HK-2 (cell line): ENCODE data around the gene PFN3.
"Not testable (repeated sequence)": the region's sequence is repeated elsewhere in the genome, so short reads cannot be mapped to it uniquely, and the experiment has no call there.

Source experiments
- DNase-seq: peaks from one replicate; pipeline ENCODE4 v3.0.0-alpha.2; 2018; ENCODE audit not compliant: unreplicated experiment

PFN3 gene

DNA sequence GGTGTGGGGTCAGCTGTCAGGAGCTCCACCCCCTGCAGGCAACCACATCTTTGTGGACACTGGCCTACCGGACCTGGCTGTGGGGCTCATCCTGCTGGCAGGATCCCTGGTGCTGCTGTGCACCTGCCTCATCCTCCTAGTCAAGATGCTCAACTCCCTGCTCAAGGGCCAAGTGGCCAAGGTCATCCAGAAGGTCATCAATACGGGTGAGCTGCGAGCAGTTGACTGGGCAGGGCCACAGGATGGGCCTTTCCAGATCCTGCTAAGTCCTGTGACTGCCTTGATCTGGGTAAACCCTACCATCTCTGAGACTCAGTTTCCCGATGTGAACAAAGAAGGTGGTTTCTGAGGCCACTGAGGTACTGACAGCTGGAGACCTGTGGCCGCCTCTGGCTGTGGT, 6.5 kb downstream of the PFN3 start:
- DNase-seq: no peak

GRCh38 chr5:177393206-177393765, 7.2 kb downstream of the PFN3 start:
- DNase-seq: no peak

DNA sequence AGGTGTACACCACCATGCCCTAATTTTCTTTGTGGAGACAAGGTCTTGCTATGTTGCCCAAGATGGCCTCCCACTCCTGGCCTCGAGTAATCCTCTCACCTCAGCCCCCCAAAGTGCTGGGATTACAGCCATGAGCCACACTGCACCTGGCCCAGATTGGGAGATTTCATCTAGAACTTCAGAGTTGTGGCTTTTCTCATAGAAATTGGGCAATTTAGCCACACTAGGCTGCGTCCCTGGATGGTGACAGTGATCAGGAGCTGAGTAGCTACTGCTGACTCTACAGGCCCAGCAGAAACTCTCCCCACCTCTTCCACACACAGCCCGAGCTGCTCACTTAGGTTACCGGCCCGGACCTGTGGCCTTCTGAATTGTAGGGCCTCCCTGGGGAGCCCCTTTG, 7.7 kb downstream of the PFN3 start:
- no peak for DNase-seq

DNA sequence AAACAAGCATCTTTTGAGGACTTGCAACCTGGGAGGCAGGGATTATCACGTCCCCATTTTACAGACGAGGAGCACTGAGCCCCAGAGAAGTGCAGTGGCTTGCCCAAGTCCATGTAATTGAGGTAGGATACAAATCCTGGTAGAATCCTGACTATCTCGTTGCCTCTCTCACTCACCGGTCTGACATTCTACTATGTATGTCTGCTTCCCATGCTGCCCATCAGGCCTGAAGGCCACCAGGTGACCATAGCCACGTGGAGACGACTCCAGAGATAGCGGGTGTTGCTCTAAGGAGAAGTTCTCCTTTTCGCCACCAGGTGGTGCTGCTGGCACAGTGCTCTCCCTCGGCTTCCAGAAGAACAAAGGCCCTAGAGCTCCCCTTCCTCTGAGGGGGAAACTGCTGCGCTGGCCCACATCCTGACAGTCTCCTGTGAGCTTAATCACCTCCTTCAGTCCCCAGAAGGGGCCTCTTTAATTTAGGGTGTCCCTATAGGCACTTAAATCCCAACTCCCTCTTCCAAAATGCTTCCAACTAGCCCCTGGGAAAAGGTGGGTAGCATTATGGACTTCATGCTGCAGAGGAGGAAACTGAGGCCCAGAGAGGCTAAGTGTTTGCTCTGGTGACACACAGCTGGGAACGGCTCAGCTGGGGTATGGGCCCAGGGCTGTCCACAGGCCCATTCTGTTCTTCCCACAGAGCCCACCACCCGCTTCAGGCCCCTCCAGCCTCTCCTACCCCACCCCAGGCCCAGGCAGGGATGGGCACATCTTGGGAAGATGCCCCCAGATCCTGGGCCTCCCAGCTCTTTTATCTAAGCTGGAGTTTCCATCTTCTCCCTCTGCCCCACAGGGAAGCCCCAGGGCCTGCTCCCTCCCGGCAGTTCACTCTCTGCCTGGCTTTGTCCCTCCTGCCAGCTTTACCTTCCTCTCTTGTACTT, 9.8 kb downstream of the PFN3 start:
- peak; percentile 84 for DNase-seq

- DNase-seq: peak; percentile 63
Measured at GRCh38 chr5:177389241-177390169, 11.0 kb downstream of the PFN3 start.

DNA sequence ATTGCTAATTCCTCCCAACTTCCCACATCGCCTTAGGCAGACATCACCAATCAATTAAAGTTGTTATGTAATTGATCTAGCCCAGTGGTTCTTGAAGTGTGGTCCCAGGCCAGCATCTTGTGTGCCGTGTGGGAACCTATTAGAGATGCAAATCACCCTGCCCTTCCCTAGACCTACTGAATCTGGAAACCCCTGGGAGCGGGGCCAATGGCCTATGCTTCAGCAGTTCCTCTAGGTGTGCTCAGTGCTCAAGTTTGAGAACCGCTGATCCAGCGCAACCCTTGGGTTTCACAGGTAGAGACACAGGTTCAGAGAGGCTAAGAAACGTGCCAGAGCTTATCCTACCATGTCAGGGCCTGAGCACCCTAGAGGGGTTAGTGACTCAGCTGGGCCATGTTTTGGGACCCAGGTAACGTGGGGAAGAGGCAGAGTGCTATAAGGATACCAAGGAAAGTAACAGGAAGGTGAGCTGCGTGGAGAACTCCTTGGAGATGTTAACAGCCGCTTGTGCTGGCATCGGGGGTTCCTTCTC, 11.9 kb downstream of the PFN3 start:
- DNase-seq: no peak

DNA sequence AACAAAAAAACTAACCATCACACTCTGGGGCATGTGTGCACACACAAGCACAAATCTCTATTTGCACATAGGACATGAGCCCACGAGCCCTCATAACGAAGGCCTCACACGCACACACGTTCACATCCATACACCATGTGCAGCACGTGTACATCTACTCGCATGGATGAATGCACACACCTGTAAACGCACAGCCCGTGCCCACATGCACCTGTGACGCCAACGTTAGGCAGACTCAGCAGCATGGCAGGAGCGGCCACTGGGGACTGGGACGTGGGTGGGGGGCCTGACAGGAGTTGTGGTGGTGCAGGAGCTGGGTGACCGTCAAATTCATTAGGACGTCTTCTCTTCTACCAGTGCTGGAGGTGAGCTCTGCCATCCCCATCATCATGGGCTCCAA, 13.1 kb downstream of the PFN3 start:
- DNase-seq: no peak

GRCh38 chr5:177386542-177386941, 13.9 kb downstream of the PFN3 start:
- no peak for DNase-seq

DNA sequence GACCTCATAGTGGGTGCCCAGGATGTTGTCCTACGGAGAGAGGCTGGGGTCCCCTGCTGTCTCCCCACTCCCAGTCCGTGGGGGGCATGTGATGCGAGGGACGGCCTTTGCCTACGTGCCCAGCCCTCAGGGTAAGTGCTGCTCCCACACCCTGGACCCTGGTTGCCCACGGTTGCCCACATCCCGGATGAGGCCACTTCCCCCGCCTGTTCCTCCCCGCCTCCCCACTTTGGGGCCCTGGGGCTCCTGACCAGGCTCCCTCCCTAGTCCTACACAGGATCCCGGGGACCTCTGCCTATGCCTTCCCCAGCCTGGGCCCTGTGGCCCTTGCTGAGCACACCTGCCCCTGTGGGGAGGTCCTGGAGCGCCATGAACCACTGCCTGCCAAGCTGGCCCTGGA, 14.7 kb downstream of the PFN3 start:
- no peak for DNase-seq

DNA sequence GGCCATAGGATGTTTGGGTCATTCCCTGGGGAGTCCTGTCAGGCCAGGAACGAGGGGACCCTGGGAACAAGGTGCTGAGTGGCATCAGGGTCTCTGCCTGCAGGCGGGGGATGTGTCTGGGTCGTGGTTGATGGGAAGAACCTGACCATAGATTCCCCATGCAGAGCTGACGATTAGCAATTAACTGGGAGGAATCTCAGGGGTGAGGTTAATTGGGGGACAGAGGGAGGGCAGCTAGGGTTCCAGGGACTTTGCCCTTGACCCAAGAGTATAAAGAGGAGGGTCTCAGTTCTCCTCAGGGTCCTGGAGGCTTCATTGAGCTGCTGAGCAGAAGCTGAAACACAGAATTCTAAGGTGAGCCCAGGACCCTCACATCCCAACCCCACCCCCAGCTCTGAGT, 16.3 kb downstream of the PFN3 start, which contains the start of gene SLC34A1:
TSS of gene SLC34A1 (plus strand) at position 301 of the 400 bp plus-strand sequence. CDS start 1,308 bp downstream, outside the sequence.
- DNase-seq: no peak

- no peak for DNase-seq
Measured at GRCh38 chr5:177383181-177383580, 17.3 kb downstream of the PFN3 start.

DNA sequence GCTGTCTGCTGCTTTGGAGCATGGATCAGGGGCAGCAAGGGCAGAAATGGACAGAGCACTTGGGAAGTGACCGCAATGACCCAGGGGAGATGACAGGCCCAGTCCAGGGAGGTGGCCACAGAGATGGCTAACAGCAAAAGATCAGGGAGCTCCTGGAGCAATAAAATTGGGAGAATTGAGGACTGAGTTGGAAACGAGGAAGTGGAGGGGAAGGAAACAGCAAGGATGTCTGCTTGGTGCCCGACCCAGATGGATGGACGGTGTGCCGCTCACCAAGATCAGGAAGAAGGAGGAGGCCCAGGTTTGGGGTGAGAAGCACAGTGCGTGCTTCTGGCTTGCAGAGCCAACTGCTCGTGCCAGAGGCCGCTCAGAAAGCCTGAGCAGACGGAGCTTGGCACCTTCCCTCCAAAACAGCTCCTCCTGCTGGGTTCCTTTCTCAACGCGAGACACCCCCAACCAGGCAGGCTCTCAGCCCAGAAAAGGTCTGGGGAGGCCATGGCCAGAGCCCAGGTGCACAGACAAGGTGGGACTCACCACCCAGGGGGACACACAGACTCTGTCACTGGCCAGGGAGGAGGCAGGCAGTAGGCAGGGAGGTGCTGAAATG, 17.9 kb downstream of the PFN3 start:
- DNase-seq: no peak

GRCh38 chr5:177380805-177381126, 19.7 kb downstream of the PFN3 start:
- DNase-seq: no peak

DNA sequence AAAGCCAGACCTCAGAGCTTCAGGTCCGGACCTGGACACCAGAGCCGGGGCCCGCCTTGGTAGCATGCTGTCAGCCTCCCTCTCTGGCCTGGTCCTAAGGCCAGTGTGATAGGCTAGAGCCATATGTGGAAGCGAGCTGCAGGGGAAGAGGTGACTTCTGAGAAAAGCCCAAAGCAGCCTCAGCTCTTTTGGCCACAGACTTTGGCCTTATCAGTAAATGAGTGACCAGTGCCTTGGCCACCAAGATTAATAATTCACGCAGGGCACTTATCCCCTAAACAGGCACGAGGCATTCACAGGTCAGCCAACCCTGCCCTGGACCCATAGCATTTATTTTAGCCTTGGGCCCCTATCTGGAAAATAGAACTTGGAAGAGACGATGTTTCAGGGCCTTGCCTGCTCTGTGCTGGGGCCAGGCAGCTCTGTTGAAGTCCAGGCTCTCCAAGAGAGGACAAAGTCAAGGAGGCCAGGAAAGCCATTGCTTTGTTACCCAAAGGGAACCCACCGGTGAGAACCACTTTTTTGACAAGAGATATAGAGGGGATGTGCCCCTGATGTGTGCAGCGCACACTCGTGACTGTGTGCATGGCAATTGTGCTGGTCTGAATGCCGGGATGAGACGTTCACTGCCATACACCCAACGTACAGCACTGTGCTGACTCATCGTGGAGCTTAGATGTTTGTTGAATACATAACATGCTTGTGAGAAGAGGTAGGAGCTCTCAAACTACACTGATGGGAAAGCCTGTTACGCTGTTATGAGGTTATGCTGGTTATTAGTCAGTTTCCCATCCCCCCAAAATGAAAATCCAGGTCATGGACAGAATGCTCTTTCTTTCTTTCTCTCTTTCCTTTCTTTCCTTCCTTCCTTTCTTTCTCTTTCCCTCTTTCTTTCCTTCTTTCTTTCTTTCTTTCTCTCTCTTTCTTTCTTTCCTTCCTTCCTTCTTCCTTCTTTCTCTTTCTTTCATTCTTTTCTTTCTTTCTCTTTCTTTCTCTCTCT, 21.3 kb downstream of the PFN3 start:
- peak; percentile 62 for DNase-seq

GRCh38 chr5:177377851-177378776, 22.3 kb downstream of the PFN3 start:
- no peak for DNase-seq

GRCh38 chr5:177376107-177376506, 24.4 kb downstream of the PFN3 start:
- DNase-seq: no peak

- not testable (repeated sequence) for DNase-seq
Measured at GRCh38 chr5:177375516-177375915, 24.9 kb downstream of the PFN3 start.

DNA sequence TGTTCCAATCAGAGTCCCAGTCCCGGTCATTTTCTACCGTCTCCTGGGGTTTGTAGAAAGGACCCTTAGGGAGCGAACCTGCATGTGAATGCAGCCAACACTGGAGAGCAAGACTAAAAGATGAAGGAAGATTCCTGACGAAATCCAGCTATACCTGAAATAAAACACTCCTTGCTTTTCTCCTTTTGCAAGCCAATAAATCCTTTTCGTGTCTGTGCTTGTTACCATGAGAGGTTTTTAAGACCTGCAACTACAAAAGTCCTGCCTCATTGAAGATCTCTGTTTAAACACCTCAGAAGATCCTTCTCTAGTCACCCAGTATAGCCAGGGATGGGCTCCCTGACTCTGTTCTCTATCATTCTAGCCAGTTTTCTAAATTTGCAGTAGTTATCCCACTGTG, 26.2 kb downstream of the PFN3 start:
- no peak for DNase-seq

- DNase-seq: no peak
Measured at GRCh38 chr5:177373806-177374205, 26.7 kb downstream of the PFN3 start.
